Endothelial cell of umbilical vein (primary cell): ENCODE results near the gene SEMA5A. TPM values are rescaled to one million over a fixed set of nuclear protein-coding genes. Genes with fewer than 3 reads are reported as not detected.

Experiments
- BruUV-seq: library from RNA; stranded (reverse); fragments of 400-500 nt; replicated peaks from 2 replicates; lab custom pipeline; 2021; lab: Mats Ljungman, UMichigan
- CTCF ChIA-PET: fragments of 300-600, 350-600 bp; sonication (Branson Sonifier 250); formaldehyde crosslinking; loops from one replicate; lab custom pipeline; 2021; ENCODE audit warnings: antibody characterized with exemption, inconsistent platforms; lab: Charles Lee
- POLR2A ChIA-PET: fragments of 300-600, 350-600 bp; sonication (Branson Sonifier 250); formaldehyde crosslinking; loops from one replicate; lab custom pipeline; 2021; ENCODE audit warnings: antibody characterized with exemption, inconsistent platforms; lab: Charles Lee
- DNase-seq: peaks from one replicate; pipeline ENCODE4 v3.0.0-alpha.2; 2011; ENCODE audit warnings: low read depth, low spot score
- FAIRE-seq: peaks from 2 replicates; lab custom pipeline; 2011; peaks lifted over from hg19 to GRCh38; lab: Jason Lieb, UNC
- H2AFZ ChIP-seq: 2 replicates; pipeline ENCODE4 v1.6.0; 2012; ENCODE audit warnings: low read depth, low read length, control low read depth, inconsistent platforms
- H3K27ac ChIP-seq: 2 replicates; pipeline ENCODE4 v1.5.1; 2011; ENCODE audit warnings: low read depth, mild to moderate bottlenecking, control low read depth, low read length, moderate library complexity; ENCODE audit not compliant: insufficient read depth
- H3K27me3 ChIP-seq, 2 experiments: 2 replicates each; pipeline versions ENCODE4 v1.6.0 to v1.6.1; 2011; ENCODE audit warnings: low read length in 2 of 2, mixed read lengths in 1 of 2; ENCODE audit not compliant: control insufficient read depth in 2 of 2, insufficient read depth in 2 of 2
- H3K36me3 ChIP-seq, 2 experiments: 2 replicates in 1 of 2; 3 replicates in 1 of 2; pipeline ENCODE4 v1.5.1; 2011; ENCODE audit warnings: low read length in 2 of 2, mild to moderate bottlenecking in 1 of 2, moderate library complexity in 1 of 2; ENCODE audit not compliant: control insufficient read depth in 2 of 2, insufficient read depth in 2 of 2; ENCODE audit errors: extremely low read depth in 1 of 2
- H3K4me1 ChIP-seq: 3 replicates; pipeline ENCODE4 v1.5.1; 2011; ENCODE audit warnings: mild to moderate bottlenecking, low read length; ENCODE audit not compliant: control insufficient read depth, insufficient read depth; ENCODE audit errors: extremely low read depth
- H3K4me2 ChIP-seq: 2 replicates; pipeline ENCODE4 v1.6.1; 2011; ENCODE audit warnings: low read length, control low read depth, mixed read lengths; ENCODE audit not compliant: insufficient read depth
- H3K4me3 ChIP-seq, 3 experiments: fragments of 200-600 bp in 1 of 3; sonication (generic), shearing (Covaris generic) in 1 of 3; replicated peaks in 1 of 3; 2 replicates each; pipeline ENCODE4 v1.5.1; 2011 to 2016; ENCODE audit warnings: control low read depth in 3 of 3, low read length in 3 of 3, mild to moderate bottlenecking in 2 of 3, inconsistent platforms in 1 of 3, low read depth in 1 of 3, moderate library complexity in 1 of 3; ENCODE audit not compliant: insufficient read depth in 1 of 3
- H3K79me2 ChIP-seq: 2 replicates; pipeline ENCODE4 v1.6.0; 2012; ENCODE audit warnings: low read length, inconsistent platforms; ENCODE audit not compliant: control insufficient read depth, insufficient read depth
- H3K9ac ChIP-seq: replicated peaks from 2 replicates; pipeline ENCODE3; 2011; ENCODE audit warnings: low read length, control low read depth; ENCODE audit not compliant: insufficient read depth; ENCODE audit errors: extremely low read depth
- H3K9me1 ChIP-seq: replicated peaks from 3 replicates; pipeline ENCODE4 v1.6.0; 2011; ENCODE audit warnings: mild to moderate bottlenecking, low read length; ENCODE audit not compliant: control insufficient read depth, insufficient read depth; ENCODE audit errors: extremely low read depth
- H3K9me3 ChIP-seq: replicated peaks from 2 replicates; pipeline ENCODE4 v1.5.1; 2012; ENCODE audit warnings: low read length, inconsistent platforms; ENCODE audit not compliant: control insufficient read depth, insufficient read depth
- H4K20me1 ChIP-seq: replicated peaks from 2 replicates; pipeline ENCODE3; 2011; ENCODE audit warnings: mild to moderate bottlenecking, low read length; ENCODE audit not compliant: control insufficient read depth, insufficient read depth; ENCODE audit errors: extremely low read depth
- CTCF ChIP-seq, 2 donors: IDR thresholded peaks; 1 replicate in 1 of 2; 2 replicates in 1 of 2; pipeline ENCODE4 v1.5.1; 2011; ENCODE audit warnings: low read length in 2 of 2, mild to moderate bottlenecking in 2 of 2, moderate library complexity in 2 of 2, control low read depth in 1 of 2, inconsistent platforms in 1 of 2, low read depth in 1 of 2; ENCODE audit not compliant: insufficient read depth in 1 of 2; ENCODE audit errors: extremely low read depth in 1 of 2
- EZH2 ChIP-seq: IDR thresholded peaks from 2 replicates; pipeline ENCODE4 v1.6.1; 2012; ENCODE audit warnings: borderline replicate concordance, low read depth, mild to moderate bottlenecking, moderate library complexity, low read length, inconsistent platforms; ENCODE audit not compliant: severe bottlenecking
- FOS ChIP-seq: IDR thresholded peaks from 2 replicates; pipeline ENCODE4 v1.6.1; 2011; ENCODE audit warnings: mild to moderate bottlenecking, low read length, moderate library complexity, borderline replicate concordance; ENCODE audit not compliant: insufficient read depth
- GATA2 ChIP-seq: IDR thresholded peaks from 2 replicates; pipeline ENCODE4 v1.7.0; 2011; ENCODE audit warnings: low read depth, mild to moderate bottlenecking, moderate library complexity, mixed read lengths, low read length; ENCODE audit not compliant: insufficient read length, insufficient read depth
- JUN ChIP-seq: IDR thresholded peaks from 2 replicates; pipeline ENCODE4 v1.6.1; 2011; ENCODE audit warnings: borderline replicate concordance, low read depth; ENCODE audit not compliant: insufficient read length, insufficient read depth
- MAX ChIP-seq: IDR thresholded peaks from 2 replicates; pipeline ENCODE4 v1.6.1; 2011; ENCODE audit not compliant: insufficient read depth, insufficient read length
- MYC ChIP-seq: IDR thresholded peaks from one replicate; pipeline ENCODE4 v1.6.1; 2011; ENCODE audit warnings: mild to moderate bottlenecking, low read depth, low read length
- POLR2A ChIP-seq: IDR thresholded peaks from 2 replicates; pipeline ENCODE4 v1.6.1; 2012; ENCODE audit warnings: low read depth, mild to moderate bottlenecking, control low read depth, low read length
- POLR2AphosphoS5 ChIP-seq: IDR thresholded peaks from 2 replicates; pipeline ENCODE4 v1.6.1; 2012; ENCODE audit warnings: low read depth, mild to moderate bottlenecking, control low read depth, low read length, moderate library complexity; ENCODE audit not compliant: insufficient read depth
- dilution Hi-C: fragments of 300-500 bp; cut with MboI; formaldehyde crosslinking; loops from one replicate; pipeline ENCODE4 v1.15.0; 2019; ENCODE audit warnings: low sequenced_read_pairs; ENCODE audit not compliant: extremely low pct_ligation_motif_present
- intact Hi-C: fragments of 100-400 bp; cut with micrococcal nuclease; formaldehyde crosslinking; loops from one replicate; pipeline ENCODE4 v1.10.0; 2022
- polyA plus RNA-seq, 4 experiments: library from polyadenylated mRNA; depleted of rRNA in 3 of 4; stranded (reverse) in 3 of 4; unstranded in 1 of 4; fragments of >200 nt; gene quantifications; 2 replicates each; pipeline versions ENCODE4 v1.2.1 to v1.2.3, GENCODE V29; 2011 to 2012; ENCODE audit warnings: missing spikeins in 1 of 4
- total RNA-seq: library from RNA; stranded (reverse); gene quantifications from 2 replicates; pipeline ENCODE4 v1.2.3, GENCODE V29; 2021

The SEMA5A gene
- total and polyA plus RNA-seq, 2 donors (not counting 3 experiments of a cell fraction or from before 2014, with no cell fraction given) = 0.04 to 0.06 TPM

GRCh38 chr5:9052421-9052820 lies 493.5 kb downstream of the SEMA5A start:
- Histone ChIP-seq H3K4me1 (no peaks in the 10 kb centered on the region), H3K4me3 (no peak overlapping the region), H3K27me3 (no peaks in the 10 kb centered on the region), H3K79me2 (no peaks in the 10 kb centered on the region), H3K9me1 (no peaks in the 10 kb centered on the region), H3K9ac (no peak overlapping the region), H4K20me1 (no peaks in the 10 kb centered on the region), H3K36me3 (no peaks in the 10 kb centered on the region), H3K9me3 (no peaks in the 10 kb centered on the region), H3K4me2 (no peak overlapping the region), H3K27ac (no peak overlapping the region), H2AFZ (no peak overlapping the region)
- no TSS peak for BruUV-seq
- ChIA-PET POLR2A (no interaction called here), CTCF (no interaction called here)
- dilution Hi-C loops (no loop called here), intact Hi-C loops (no loop called here)
- no peak for FAIRE-seq
- no peak for DNase-seq
- TF ChIP-seq POLR2A (no peak), MAX (no peak), EZH2 (no peak), GATA2 (no peak), JUN (no peak), FOS (no peak), POLR2AphosphoS5 (no peak), MYC (no peak), CTCF (IDR thresholded peaks at IDR 0.05; ENCODE audit: extremely low read depth in 1 of 2, insufficient read depth in 1 of 2, low read depth in 1 of 2, low read length in 2 of 2) (no peak)
